Lower leg skin (tissue), 4 donors: ENCODE data around the gene PAQR4. TPM values are rescaled to one million over a fixed set of nuclear protein-coding genes. Genes with fewer than 3 reads are reported as not detected.

Source experiments
- DNase-seq, 2 donors: peaks; one replicate each; pipeline ENCODE4 v3.0.0-alpha.2; 2019; ENCODE audit warnings: low spot score in 2 of 2
- H3K4me3 ChIP-seq: fragments of 200-600 bp; sonication (generic); 2 replicates; pipeline ENCODE4 v1.5.1; 2017; ENCODE audit warnings: mild to moderate bottlenecking, low read depth; ENCODE audit not compliant: poor library complexity, severe bottlenecking
- POLR2A ChIP-seq, 2 donors: fragments of 450-650 bp; IDR thresholded peaks; one replicate each; pipeline ENCODE4 v1.6.1; 2016 to 2017; ENCODE audit warnings: antibody characterized with exemption in 2 of 2, mild to moderate bottlenecking in 1 of 2, moderate library complexity in 1 of 2
- WGBS, 2 donors: methylation state at CpG; one replicate each; pipeline ENCODE4 v1.1.5; 2018; 5-methylcytosine and 5-hydroxymethylcytosine counted together
- intact Hi-C: fragments of 100-400 bp; cut with DNase I; formaldehyde crosslinking; loops from one replicate; pipeline ENCODE4 v1.15.0; 2023; ENCODE audit warnings: low total_unique reads
- total RNA-seq, 4 donors: library from RNA; depleted of rRNA; stranded (reverse); fragments of >200 nt; gene quantifications; one replicate each; pipeline ENCODE4 v1.1.0, GENCODE V29; 2016
- TF ChIP-seq, protein P1 (sequence below), 3 donors: fragments of 450-650 bp; IDR thresholded peaks; one replicate each; pipeline ENCODE4 v1.5.1; 2016; ENCODE audit warnings: antibody characterized with exemption in 3 of 3, mild to moderate bottlenecking in 3 of 3, moderate library complexity in 2 of 3

The PAQR4 gene
- total RNA-seq, 4 donors from 2014 or later, result 6.2 to 17.9 (median 10.6) TPM

DNA sequence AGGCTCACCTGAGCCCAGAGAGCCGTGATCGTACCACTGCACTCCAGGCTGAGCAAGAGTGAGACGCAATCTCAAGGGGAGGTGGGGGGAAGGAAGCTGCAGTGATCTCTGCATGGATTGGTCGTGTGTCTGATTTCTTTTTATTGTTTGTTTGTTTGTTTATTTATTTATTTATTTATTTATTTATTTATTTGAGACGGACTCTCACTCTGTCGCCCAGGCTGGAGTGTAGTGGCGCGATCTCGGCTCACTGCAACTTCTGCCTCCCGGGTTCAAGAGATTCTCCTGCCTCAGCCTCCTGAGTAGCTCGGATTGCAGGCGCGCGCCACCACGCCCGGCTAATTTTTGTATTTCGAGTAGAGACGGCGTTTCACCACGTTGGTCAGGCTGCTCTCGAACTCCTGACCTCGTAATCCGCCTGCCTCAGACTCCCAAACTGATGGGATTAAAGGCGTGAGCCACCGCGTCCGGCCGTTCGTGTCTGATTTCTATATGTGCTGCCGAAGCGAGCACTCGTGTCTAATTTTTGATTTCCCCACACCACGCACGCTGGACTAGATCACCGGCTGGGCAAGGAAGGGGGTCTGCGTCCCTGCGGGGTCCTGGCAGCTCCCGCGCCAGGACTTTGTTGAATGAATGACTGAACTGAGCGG lies 50.6 kb downstream of the PAQR4 start:
- intact Hi-C loops, result no loop called here
- no peak for DNase-seq
- peak overlapping the region; percentile 58 for H3K4me3 ChIP-seq
- whole genome bisulfite sequencing, 2 donors, result 29 to 33% methylated on average over 38 to 40 of the region's 40 CpGs
- TF ChIP-seq POLR2A (IDR thresholded peaks at IDR 0.05), result no peak
- TF ChIP-seq, protein P1, sequence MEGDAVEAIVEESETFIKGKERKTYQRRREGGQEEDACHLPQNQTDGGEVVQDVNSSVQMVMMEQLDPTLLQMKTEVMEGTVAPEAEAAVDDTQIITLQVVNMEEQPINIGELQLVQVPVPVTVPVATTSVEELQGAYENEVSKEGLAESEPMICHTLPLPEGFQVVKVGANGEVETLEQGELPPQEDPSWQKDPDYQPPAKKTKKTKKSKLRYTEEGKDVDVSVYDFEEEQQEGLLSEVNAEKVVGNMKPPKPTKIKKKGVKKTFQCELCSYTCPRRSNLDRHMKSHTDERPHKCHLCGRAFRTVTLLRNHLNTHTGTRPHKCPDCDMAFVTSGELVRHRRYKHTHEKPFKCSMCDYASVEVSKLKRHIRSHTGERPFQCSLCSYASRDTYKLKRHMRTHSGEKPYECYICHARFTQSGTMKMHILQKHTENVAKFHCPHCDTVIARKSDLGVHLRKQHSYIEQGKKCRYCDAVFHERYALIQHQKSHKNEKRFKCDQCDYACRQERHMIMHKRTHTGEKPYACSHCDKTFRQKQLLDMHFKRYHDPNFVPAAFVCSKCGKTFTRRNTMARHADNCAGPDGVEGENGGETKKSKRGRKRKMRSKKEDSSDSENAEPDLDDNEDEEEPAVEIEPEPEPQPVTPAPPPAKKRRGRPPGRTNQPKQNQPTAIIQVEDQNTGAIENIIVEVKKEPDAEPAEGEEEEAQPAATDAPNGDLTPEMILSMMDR (IDR thresholded peaks at IDR 0.05), result no peak

DNA sequence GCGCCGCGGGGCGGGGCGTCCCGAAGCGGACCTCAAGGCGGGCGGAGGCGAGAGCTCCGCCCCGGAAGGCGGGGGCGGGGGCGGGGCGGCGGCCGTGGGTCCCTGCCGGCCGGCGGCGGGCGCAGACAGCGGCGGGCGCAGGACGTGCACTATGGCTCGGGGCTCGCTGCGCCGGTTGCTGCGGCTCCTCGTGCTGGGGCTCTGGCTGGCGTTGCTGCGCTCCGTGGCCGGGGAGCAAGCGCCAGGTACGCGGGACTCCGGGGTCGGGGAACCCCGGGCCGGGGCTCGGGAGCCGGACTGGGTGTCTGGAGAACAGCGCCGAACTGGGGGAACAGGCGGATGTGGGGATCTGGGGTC lies 51.1 kb downstream of the PAQR4 start, which contains the start of gene TNFRSF12A:
Gene TNFRSF12A, plus strand, starts transcription at position 122 of the 357 bp plus-strand sequence. Its CDS starts 30 bp downstream, at position 152.
- peak; percentile 54 to 94 for DNase-seq
- TF ChIP-seq, protein P1 (IDR thresholded peaks at IDR 0.05), result no peak
- peak in 1 of 2 donors; percentile 9 for TF ChIP-seq POLR2A (IDR thresholded peaks at IDR 0.05)
- intact Hi-C loops, result no loop called here
- WGBS, 2 donors, result 1 to 2% methylated on average over 29 to 43 of the region's 49 CpGs
- H3K4me3 ChIP-seq, result peak within 1 kb of the TSS; percentile 58

DNA sequence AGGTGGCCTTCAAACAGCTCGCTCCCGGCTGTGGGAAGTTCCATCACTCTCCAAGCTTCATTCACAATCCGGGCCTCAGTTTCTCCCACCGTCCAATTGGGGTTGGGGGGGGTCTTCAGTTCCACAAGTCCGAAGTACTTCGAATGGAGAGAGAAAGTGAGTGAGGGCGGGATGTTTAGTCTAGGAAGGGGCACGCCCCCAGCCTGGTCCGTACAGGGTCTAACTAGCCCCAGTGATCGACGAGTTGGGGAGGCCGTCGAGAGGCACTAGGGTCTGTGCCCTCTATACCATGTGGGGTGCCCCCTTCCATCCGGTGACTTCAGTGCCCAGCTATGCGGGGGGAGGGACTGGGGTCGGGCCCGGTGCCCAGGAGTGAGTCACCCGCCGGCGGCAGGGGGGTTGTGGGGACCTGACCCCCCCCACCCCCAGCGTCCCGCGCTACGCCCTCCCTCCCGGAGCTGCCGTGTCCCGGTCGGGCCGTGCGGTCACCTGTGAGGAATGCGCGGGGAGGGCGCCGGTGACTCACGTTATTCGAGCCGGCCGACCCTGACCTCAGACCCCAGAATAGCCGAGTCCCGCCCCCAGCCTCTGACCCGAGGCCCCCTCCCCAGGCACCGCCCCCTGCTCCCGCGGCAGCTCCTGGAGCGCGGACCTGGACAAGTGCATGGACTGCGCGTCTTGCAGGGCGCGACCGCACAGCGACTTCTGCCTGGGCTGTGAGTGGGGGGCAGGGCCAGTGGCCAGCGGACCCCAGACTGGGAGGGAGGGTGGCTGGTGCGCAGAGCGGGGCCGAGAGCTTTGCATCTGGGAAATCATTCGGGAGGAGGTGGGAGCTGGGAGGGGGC lies 51.7 kb downstream of the PAQR4 start:
- TF ChIP-seq, protein P1 (IDR thresholded peaks at IDR 0.05), result no peak
- no peak for TF ChIP-seq POLR2A (IDR thresholded peaks at IDR 0.05)
- peak overlapping the region; percentile 58 for H3K4me3 ChIP-seq
- WGBS, 2 donors, result 0 to 2% methylated on average over 26 to 33 of the region's 57 CpGs
- peak; percentile 53 to 97 for DNase-seq
- intact Hi-C loops, result no loop called here

DNA sequence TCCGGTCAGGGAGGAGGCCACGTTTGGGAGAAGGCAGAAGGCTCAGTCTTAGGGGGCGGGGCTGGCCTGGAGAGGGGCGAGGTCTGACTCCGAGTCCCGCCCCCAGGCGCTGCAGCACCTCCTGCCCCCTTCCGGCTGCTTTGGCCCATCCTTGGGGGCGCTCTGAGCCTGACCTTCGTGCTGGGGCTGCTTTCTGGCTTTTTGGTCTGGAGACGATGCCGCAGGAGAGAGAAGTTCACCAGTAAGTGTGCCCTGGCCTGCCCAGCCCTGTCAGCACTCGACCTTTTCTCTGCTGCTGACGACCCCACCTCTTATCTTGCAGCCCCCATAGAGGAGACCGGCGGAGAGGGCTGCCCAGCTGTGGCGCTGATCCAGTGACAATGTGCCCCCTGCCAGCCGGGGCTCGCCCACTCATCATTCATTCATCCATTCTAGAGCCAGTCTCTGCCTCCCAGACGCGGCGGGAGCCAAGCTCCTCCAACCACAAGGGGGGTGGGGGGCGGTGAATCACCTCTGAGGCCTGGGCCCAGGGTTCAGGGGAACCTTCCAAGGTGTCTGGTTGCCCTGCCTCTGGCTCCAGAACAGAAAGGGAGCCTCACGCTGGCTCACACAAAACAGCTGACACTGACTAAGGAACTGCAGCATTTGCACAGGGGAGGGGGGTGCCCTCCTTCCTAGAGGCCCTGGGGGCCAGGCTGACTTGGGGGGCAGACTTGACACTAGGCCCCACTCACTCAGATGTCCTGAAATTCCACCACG lies 52.5 kb downstream of the PAQR4 start:
- DNase-seq, result peak; percentile 68 to 96
- TF ChIP-seq, protein P1 (IDR thresholded peaks at IDR 0.05), result no peak
- H3K4me3 ChIP-seq, result peak overlapping the region; percentile 58
- 9 to 15% methylated on average over 14 to 17 of the region's 25 CpGs for WGBS, 2 donors
- intact Hi-C loops, result no loop called here

DNA sequence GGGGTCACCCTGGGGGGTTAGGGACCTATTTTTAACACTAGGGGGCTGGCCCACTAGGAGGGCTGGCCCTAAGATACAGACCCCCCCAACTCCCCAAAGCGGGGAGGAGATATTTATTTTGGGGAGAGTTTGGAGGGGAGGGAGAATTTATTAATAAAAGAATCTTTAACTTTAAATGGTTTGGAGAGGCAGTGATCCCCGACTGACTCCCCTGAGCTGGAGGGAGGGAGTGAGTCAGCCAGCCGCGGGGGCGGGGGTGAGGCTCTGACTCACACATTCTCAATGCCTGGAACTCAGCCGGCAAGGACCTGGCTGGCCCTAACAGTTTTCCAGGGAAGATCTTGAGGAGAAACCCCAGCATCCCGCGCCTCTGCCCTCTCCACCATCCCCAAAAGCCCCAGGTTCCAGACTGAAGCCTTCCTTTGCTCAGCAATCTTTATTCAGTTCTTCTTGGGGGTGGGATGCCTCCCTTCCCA lies 53.1 kb downstream of the PAQR4 start:
- intact Hi-C loops, result no loop called here
- DNase-seq, result peak; percentile 90 to 99
- 8% methylated on average over 8 of the region's 8 CpGs for WGBS, 2 donors
- TF ChIP-seq, protein P1 (IDR thresholded peaks at IDR 0.05), result no peak
- no peak for TF ChIP-seq POLR2A (IDR thresholded peaks at IDR 0.05)
- H3K4me3 ChIP-seq, result no peak overlapping the region
